GM21529 (cell line): ENCODE data around the gene FGFR2.

Experiments
- ATAC-seq: cut with Tn5 transposase; IDR thresholded peaks from one replicate; pipeline ENCODE4 v1.9.1; 2021; ENCODE audit not compliant: unreplicated experiment

FGFR2 gene

DNA sequence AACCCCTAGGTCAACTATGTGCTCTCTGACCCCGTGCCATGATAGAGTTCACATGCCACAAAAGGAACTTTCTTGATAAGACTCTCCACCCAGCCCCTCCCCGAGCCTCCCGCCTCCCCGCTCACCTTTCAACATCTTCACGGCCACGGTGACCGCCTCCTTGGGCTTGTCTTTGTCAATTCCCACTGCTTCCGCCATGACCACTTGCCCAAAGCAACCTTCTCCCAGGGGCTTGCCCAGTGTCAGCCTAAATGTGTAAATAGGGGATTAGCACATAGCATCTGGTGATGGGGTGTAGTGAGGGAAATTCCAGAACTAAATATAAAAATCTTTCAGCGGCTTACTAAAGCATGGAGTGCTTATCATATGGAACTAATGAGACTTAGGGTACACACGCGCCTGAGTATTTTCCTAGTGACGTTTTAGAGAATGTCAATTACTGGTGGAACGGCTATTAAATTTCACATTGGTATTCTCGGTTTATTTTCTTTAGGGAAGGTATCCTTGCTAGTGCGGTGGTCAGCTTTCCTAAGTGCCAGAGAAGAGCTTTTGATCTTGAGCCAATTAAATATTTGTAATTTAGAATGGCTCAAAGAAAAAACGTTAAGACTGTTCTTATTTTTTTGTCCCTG is 97.4 kb downstream of the FGFR2 start:
- no peak for ATAC-seq

GRCh38 chr10:121497513-121498470 is 100.5 kb downstream of the FGFR2 start:
- no peak for ATAC-seq

DNA sequence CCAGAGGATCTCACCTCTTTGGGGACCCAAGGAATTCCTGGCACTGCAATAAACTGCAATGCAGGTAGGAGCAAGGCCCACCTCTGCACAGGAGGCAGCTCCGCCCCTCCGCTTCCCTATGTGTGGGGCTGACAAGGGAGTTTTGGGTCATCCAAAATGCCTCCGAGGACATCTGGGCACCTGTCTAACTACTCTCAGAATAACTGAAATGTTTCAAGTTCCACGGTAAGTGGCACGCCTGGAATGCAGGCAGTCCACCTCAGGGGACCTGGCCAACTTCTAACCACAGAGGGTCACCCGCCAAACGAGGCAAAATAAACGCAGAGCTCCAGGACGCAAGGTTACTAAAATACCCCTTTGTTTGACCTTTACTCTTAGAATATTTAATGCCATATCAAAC is 102.5 kb downstream of the FGFR2 start:
- ATAC-seq = no peak

GRCh38 chr10:121494296-121494695 is 103.9 kb downstream of the FGFR2 start:
- ATAC-seq = no peak

DNA sequence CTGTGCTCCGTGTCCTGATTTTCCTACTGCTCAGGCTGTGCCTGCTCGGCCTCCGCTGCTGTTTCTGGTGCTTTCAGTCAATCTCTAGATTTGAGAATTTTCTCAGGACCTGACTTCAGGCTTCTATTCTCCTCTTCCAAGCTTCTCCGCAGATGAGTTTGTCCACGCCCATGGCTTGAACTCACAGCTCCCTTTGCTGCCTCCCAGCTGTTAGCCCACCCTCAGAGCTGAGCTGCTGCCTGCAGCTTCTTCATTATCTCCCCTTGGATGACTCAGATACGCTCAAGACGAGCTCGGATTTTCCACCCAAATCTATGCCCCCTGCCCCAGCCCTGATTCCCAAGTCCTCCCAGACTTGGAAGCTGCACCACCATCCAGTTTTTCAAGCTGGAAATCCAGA is 104.7 kb downstream of the FGFR2 start:
- ATAC-seq = no peak

DNA sequence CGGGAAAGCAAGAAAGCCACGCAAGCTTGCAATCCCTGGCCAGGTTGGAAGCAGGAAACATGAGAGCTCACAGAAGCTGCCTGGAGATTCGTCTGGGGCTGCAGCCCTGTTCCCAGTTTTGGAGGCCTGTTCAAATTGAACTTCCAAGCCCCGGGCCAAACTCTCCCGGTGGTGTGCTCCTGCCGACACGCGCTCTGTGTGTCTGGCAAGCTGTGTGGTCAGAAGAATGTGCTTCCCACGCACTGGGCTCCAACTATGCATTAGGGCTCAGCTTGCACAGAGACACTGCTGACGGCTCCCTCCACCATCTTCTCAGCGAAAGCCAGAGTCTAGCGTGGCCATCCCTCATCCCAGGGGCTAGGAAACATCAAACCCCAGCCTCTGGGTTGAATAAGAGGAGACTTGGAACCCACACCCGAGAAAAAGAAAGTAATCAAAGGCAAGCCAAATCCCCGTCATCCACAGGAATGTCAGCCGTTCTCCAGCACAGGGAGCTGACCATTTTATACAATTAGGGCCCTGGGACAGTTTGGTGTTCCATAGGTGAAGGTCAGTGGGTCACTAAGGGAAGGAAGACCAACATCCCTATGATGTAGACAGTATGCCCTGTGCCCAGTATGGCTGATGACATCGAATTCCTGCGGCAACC is 107.2 kb downstream of the FGFR2 start:
- no peak for ATAC-seq

DNA sequence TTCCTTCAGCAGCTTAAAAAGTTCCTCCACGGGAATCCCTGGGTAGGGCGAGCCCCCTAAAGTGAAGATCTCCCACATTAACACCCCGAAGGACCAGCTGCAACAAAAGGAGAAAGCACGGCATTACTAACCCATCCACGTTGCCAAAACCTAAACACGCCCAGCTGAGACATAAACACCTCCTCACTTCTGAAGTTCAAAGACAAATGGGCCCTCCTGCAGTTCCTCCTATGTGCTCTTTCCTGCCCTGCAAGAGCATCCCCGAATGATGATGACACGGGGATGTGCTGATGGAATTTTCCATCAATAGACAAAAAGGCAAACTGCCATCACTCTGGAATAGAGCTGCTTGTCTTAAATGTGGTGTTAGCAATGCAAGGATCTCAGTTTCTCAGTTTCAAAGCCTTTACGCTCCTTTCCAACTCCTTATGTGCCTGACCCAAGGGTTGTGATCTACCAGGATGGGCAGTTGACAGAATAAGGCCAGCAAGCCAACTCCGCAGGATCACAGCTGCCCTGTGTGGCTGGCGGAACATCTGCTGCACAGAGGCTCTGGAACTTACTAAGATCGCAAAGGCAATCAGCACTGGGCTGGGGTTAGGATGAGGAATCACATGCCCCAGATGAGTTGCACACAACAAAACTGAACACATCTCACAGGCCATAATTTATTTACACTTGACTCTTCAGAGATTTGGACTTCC is 112.7 kb downstream of the FGFR2 start:
- no peak for ATAC-seq

DNA sequence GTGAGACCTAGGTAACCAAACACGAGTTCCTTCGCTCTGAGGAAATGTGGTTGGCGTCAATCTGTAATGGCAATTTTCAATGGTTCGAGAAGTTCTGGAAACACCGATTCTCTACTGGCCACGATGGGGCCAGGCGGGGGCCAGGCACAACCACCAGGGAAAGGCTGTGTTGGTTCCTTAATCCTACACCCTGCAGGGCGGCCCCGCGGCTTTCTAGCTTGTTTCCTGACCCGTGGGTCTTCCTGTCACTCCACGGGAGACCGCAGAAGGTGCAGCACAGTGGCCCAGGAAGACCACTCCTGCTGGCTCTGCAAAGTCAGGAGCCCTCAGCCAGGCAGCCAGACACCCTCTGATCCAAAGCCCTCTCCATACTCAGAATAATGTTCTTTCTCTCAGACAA is 113.4 kb downstream of the FGFR2 start:
- ATAC-seq = no peak

DNA sequence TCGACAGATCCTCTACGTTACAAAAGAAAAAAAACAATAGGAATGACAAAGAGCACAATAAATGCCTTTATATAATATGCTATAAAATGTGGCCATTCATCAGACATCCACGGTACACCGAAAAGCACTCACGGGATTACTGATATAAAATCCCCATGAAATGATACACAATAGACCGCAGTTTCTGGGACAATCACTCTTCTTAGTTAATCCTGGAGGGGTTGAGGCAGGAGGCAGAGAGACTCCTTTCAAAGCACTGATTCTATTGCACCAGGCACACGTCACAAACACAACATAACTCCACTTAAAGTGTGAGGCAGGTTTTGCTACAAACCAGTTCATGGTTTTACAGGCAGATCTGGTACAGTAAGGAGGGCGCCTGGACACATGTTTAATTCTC is 113.8 kb downstream of the FGFR2 start:
- no peak for ATAC-seq

DNA sequence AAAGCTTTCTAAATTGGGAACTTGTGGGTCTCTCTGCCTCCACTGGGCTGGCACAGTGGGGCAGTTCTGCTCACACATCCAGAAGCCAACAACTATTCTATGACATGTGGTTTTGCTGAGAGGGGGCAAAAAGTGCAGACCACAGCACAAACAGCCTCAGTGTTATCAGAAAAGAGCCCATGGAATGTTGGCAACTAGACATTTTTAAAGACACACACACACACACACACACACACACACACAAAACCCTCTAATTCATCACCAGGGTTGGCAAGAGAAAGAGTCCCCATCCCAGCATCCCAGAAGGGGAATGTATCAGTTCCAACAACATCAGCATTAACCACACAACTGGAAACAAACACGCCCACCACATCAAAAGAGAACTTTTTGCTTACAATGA is 117.1 kb downstream of the FGFR2 start:
- no peak for ATAC-seq

- no peak for ATAC-seq
These were observed 119.7 kb downstream of the FGFR2 start for GRCh38 chr10:121478556-121478955.

GRCh38 chr10:121469797-121470606 is 128.2 kb downstream of the FGFR2 start:
- ATAC-seq = no peak

DNA sequence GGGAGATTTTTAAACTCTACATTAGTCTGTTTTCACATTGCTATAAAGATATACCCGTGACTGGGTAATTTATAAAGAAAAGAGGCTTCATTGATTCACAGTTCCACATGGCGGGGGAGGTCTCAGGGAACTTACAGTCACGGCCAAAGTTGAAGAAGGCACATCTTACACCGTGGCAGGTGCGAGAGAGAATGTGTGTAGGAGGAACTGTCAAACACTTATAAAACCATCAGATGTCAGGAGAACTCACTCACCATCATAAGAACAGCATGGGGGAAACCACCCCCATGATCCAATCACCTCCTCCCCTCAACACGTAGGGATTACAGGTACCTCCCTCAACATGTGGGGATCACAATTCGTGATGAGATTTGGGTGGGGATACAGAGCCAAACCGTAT is 129.5 kb downstream of the FGFR2 start:
- no peak for ATAC-seq

DNA sequence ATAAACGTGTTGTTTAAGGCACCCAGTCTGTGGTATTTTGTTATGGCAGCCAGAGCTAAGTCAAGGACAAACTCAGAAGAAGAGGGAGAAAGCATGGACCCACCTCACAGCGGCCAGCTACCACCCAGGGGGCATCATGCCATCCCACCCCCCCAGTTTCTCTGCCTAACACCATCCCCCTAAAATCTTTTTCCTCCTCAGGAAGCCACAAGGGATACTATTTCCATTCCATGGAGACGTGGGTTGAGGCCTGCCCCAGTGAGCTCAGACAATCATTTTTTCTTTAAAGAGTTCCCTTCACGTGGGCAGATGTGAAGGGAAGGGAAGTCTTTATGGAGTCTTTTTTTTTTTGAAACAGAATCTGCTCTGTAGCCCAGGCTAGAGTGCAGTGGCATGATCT is 131.8 kb downstream of the FGFR2 start:
- no peak for ATAC-seq

DNA sequence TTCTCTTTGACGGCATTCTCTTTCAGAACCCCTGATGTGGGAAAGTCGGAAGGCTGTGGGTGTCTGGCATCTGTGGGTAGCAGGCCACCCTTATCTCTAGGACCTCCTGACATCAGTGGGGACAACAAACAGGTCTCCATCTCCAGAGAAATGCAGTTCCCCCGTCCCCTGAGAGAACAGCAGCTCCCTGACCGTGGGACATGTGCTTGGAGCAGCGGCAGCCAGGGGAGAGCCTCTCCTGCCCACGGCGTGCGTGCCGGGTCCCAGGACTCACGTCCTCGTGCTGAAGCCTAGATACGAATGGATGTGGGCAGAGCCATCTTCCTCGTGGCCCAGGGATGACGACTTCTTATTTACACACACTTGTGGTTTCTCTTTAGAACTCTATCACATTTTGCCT is 133.0 kb downstream of the FGFR2 start:
- ATAC-seq = no peak

- ATAC-seq = no peak
These were observed 133.7 kb downstream of the FGFR2 start for GRCh38 chr10:121464517-121464916.

GRCh38 chr10:121462955-121463354 is 135.3 kb downstream of the FGFR2 start:
- ATAC-seq = no peak

GRCh38 chr10:121462281-121462680 is 136.0 kb downstream of the FGFR2 start:
- no peak for ATAC-seq

- no peak for ATAC-seq
These were observed 136.9 kb downstream of the FGFR2 start for GRCh38 chr10:121461307-121461706.

DNA sequence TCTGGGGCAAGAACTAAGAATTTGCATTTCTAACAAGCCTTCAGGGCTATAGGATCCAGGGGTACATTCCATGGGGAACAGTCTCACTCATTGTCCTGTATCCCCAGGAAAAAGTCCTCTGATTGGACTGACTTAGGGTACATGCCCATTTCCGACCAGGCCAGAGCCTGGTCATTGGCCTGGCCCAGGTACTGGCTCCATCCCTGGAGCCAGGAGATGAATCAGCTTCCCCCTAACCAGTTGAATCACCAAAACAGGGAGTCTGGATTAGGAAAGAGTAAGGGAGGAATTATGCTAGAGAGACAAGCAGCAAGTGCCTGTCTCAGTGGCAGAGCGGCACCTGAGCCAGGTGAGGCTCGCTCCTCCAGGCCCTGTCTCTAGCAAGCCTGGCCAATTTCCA is 137.5 kb downstream of the FGFR2 start:
- ATAC-seq = no peak
